ENCODE data around the gene SH2D4B.

DNA sequence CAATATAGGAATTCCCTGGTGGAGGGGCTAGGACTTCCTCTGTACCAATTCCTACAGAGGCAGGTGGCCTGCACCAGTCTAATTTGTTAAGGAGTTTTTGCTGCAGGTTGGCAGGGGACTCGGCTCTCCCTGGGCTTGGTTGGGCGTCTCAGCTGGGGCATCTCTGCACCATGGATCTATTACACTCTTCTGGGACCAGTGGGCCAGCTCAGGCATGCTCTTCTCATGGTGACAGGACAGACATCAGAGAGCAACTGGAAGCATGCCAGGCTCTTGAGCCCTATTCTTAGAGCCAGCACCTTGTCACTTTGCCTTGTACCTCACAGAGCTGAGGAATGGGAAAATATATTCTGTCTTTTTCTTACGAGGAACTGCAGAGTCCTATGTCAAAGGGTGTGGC, 74.6 kb downstream of the SH2D4B start:
- TF ChIP-seq, protein P1, sequence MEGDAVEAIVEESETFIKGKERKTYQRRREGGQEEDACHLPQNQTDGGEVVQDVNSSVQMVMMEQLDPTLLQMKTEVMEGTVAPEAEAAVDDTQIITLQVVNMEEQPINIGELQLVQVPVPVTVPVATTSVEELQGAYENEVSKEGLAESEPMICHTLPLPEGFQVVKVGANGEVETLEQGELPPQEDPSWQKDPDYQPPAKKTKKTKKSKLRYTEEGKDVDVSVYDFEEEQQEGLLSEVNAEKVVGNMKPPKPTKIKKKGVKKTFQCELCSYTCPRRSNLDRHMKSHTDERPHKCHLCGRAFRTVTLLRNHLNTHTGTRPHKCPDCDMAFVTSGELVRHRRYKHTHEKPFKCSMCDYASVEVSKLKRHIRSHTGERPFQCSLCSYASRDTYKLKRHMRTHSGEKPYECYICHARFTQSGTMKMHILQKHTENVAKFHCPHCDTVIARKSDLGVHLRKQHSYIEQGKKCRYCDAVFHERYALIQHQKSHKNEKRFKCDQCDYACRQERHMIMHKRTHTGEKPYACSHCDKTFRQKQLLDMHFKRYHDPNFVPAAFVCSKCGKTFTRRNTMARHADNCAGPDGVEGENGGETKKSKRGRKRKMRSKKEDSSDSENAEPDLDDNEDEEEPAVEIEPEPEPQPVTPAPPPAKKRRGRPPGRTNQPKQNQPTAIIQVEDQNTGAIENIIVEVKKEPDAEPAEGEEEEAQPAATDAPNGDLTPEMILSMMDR (conservative IDR thresholded peaks at IDR 0.05): no peak
- TF ChIP-seq EZH2 (IDR thresholded peaks at IDR 0.05; ENCODE audit: low read depth): no peak

All from PC-9 (cell line).